Measurements from ENCODE around the gene CENPP.

GRCh38 chr9:92563116-92564100, 237.7 kb downstream of the CENPP start:
- TF ChIP-seq CTCF (IDR thresholded peaks at IDR 0.05) (no peak), POLR2A (IDR thresholded peaks at IDR 0.05) (no peak)

Measured in thyroid gland (tissue), 4 donors.